SW 1271 (cell line): ENCODE data around the gene LRWD1.
"Not testable (repeated sequence)": the region's sequence is repeated elsewhere in the genome, so short reads cannot be mapped to it uniquely, and the experiment has no call there.

Experiments used
- DNase-seq, 2 experiments: peaks; one replicate each; lab custom pipeline; 2025; lab: John Stamatoyannopoulos, UW

The LRWD1 gene

GRCh38 chr7:102496861-102497260, 32.1 kb downstream of the LRWD1 start:
- DNase-seq, result not testable (repeated sequence)

DNA sequence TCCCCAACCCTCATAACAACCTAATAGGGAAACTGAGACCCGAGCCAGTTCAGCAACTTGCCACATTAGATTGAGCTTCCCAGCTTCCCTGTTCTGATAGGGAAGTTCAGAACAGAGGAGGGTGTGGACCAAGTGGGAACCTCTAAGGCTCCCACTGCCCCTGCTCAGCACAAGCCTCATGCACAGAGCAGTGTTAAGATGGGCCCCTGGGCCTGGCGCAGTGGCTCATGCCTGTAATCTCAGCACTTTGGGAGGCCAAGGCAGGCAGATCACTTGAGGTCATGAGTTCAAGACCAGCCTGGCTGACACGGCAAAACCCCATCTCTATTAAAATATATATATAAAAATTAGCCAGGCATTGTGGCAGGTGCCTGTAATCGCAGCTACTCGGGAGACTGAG, 32.5 kb downstream of the LRWD1 start:
- not testable (repeated sequence) for DNase-seq

DNA sequence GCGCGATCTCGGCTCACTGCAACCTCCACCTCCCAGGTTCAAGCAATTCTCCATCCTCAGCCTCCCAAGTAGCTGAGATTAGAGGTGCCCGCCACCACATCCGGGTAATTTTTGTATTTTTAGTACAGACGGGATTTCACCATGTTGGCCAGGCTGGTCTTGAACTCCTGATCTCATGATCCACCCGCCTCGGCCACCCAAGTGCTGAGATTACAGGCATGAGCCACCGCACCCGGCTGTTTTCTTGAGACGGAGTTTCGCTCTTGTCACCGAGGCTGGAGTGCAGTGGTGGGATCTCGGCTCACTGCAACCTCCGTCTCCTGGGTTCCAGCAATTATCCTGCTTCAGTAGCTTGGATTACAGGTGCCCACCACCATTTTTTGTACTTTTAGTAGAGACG, 33.5 kb downstream of the LRWD1 start:
- not testable (repeated sequence) for DNase-seq

GRCh38 chr7:102503141-102503540, 38.4 kb downstream of the LRWD1 start:
- DNase-seq, result not testable (repeated sequence)

DNA sequence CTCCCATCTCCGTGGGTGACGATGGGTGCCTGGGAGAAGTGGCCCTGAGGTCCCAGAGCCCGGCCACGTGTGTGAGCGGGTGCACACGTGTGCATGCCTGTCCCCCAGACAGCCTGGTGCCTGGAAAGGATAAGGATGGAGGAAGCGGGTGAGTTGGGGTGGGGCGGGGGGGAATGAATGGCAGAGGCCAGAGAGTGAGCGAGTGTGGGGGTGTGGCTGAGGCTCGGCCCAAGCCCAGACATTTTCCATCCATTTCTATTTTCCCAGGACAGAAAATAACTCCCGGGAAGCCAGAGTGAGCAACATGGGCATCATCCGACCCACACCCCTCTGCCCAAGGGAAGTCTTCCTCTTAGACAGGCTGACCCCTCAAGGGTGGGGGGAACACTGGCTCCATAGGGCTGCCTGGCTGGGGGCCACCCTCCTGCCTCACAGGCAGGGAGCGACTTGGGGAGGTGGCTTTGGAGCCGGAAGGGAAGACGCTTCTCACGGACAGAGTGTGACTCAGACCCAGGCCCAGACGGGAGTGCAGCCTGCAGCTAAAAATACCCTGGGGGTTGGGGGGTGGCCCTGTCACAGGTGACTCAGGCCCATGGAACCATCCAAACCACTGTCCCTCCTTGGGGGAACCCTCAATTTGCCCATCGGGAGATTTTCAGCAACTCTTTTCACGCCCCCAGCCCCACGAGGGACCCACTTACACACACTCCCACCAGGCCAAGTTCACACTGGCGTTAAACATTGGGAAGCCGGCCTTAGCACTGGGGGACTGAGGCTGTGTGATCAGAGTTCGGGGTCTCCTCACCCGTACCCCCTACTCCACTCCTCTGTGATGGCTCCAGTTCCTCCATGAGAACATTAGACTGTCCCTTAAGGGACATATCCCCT, 40.8 kb downstream of the LRWD1 start:
- DNase-seq, result not testable (repeated sequence)

GRCh38 chr7:102507410-102508088, 42.8 kb downstream of the LRWD1 start:
- DNase-seq, result not testable (repeated sequence)

DNA sequence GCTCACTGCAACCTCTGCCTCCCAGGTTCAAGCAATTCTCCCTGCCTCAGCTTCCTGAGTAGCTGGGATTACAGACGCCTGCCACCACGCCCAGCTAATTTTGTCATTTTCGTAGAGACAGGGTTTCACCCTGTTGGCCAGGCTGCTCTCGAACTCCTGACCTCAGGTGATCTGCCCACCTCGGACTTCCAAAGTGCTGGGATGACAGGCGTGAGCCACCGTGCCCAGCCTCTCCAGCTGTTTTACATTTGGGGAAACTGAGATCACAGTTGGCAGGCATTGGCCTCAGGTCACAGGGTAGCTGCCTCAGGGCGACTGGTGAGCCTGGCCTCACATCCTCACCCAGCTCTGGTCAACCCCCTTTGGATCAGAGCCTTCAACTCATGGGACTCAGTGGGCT, 45.8 kb downstream of the LRWD1 start:
- DNase-seq, result not testable (repeated sequence)

DNA sequence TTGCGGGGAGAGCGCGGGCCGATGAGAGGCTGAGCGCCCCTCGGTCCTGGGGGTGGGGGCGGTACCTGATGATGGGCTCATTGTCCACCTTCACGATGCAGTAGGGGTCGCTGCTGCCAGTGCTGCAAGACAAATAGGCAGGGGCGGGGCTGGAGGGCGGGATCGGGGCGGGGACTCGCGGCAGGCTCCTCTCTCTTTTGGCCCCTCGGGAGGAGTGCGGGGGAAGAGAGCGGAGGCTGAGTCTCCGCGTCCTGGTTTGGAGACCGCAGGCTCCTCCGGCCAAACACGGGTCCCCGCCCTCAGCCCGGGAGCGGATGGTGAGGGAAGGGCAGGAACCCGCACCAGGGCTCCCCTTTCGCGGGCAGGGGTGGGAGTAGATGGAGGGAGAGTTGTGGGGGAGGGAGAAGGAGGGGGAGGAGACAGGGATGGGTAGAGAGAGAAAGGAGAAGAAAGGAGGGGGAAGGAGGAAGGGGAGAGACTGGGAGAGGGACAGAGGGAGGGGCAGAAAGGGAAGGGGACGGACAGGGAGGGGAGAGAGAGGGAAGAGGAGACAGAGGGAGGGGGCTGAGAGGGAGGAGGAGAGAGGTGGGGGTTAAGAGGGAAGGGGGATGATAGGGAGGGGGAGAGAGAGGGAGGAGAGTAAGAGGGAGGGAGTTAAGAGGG, 47.2 kb downstream of the LRWD1 start:
- DNase-seq, result not testable (repeated sequence)

DNA sequence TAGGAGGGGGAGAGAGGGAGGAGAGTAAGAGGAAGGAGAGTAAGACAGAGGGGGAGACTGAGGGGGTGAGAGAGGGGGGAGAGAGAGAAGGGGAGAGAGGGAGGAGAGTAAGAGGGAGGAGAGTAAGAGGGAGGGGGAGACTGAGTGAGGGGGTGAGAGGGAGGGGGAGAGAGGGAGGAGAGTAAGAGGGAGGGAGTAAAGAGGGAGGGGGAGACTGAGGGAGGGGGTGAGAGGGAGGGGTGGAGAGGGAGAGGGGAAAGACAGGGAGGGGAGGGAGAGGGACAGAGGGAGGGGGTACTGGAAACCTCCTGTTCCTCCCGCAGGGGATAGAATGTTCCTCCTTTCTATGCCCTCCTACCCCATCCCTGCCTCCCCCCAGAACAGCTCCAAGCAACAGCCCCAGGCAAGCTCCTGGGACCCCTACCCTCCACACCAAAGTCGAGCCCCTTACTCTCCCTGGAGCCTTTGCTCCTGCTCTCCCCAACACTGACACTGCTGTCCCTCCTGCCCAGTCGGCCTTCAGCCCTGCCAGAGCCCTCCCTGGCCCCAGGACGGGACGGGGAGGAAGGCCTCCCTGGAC, 47.9 kb downstream of the LRWD1 start:
- not testable (repeated sequence) for DNase-seq

DNA sequence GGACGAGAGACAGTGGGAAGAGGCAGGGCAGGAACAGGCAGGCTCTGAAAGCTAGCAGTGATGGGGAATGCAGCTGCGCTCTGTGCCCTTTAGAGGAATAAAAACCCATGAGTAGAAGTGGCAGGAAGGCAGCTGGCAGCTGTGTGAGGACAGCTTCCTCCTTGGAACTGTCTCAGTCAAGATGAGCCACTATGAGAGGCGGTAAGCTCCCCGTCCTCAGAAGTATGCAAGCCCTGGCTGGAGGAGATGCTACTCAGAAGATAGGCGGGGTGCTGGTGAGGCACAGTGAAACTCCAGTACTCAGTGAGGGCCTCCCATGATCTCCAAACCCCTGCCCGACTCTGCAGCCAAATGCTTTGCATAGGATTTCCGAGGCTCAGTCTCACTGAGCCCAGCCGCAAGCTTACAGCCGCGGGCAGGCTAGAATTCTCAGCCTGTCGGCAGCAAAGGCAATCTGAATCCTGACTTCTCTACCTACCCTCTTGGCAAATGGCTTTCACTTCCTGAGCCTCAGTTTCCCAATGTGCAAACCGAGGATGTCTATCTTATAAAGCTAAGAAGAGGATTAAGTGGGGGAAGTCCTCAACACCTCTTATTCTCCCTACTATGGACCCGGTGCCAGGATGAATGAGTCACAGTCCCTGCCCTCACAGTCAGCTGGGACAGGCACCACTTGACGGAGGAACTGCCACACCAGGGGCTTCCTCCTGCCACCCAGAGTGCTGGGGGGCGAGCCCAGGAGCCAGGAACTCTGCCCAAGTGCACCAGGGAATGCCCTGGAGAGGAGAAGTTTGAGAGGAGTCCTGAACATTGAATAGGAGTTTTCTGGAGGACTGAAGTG, 50.3 kb downstream of the LRWD1 start:
- DNase-seq, result not testable (repeated sequence)

- DNase-seq, result not testable (repeated sequence)
Observed at GRCh38 chr7:102515889-102516288, 51.1 kb downstream of the LRWD1 start.

DNA sequence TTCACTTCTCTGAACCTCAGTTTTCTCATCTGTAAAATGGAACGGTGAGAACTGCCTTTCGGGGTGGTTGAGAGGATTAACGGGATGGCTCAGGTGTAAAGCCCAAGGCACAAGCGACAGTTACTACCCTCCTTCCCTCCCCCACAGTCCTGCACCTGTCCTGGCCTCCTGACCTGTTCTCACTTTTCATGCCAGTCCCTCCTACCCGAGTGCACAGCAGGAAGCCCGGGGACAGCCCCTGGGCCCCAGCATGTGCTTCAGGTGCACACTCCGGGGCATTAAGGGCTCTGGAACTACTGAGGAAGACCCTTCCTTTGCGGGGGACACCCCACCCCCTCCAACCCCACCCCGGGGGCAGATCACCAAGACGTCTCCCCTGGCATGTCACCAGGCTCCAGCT, 52.2 kb downstream of the LRWD1 start:
- DNase-seq, result not testable (repeated sequence)

DNA sequence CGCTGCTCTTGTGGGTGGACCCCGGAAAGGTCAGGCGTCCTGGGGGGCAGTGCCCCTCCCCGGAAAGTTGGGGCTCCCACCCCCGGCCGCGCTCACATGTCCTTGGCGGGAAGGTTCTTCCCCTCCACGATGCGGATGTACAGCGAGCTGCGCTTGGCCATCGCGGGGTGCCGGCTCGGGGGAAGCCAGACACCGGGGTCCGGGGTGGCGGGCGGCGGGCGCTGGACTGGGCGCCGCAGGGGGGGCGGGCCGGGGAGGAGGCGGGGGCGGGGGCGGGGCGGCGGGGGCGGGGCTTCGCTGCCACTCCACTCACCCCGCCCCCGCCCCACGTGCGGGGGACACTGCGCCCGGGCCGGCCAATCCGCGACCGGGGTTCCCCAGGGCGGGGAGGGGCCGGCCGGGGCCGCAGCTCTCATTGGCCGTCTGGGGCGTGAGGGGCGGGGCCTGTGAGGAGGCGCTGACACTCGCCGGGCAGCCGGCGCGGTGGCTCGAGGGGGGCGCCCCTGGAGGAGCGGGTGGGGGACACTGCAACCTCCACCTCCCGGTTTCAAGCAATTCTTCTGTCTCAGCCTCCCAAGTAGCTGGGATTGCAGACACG, 52.9 kb downstream of the LRWD1 start, which contains the start of gene RASA4B:
Gene RASA4B, minus strand, starts transcription at position 228 of the 598 bp plus-strand sequence. Its CDS starts 67 bp downstream, at position 161.
- DNase-seq, result not testable (repeated sequence)

- DNase-seq, result not testable (repeated sequence)
Observed at GRCh38 chr7:102520797-102521196, 56.0 kb downstream of the LRWD1 start.
